SK-N-SH treated with all-trans-retinoic acid at 6 μM for 48 hours (cell line): Measurements from ENCODE around the gene FNDC11.
"Not testable (repeated sequence)": the region's sequence is repeated elsewhere in the genome, so short reads cannot be mapped to it uniquely, and the experiment has no call there.

ENCODE experiments used
- ATAC-seq: fragments of 200-7000 bp; cut with Tn5 transposase; 3 replicates; pipeline ENCODE4 v1.9.1; 2020; ENCODE audit warnings: mild to moderate bottlenecking, moderate library complexity
- ARNTL ChIP-seq: fragments of 450-650 bp; formaldehyde crosslinking; IDR thresholded peaks from 2 replicates; pipeline ENCODE4 v1.5.0; 2020; ENCODE audit warnings: low read depth, mild to moderate bottlenecking, moderate library complexity, borderline replicate concordance
- BACH2 ChIP-seq: fragments of 250-450 bp; sonication (Bioruptor Pico); IDR thresholded peaks from 2 replicates; pipeline ENCODE4 v1.9.0; 2021; ENCODE audit warnings: mild to moderate bottlenecking, borderline replicate concordance
- GLIS3 ChIP-seq: fragments of 250-450 bp; sonication (Bioruptor Pico); IDR thresholded peaks from 2 replicates; pipeline ENCODE4 v1.5.0; 2020; ENCODE audit warnings: mild to moderate bottlenecking, moderate library complexity
- ISL1 ChIP-seq: fragments of 250-450 bp; sonication (Bioruptor Pico); IDR thresholded peaks from 2 replicates; pipeline ENCODE4 v2.1.2; 2022; ENCODE audit warnings: mild to moderate bottlenecking, moderate library complexity
- OSR1 ChIP-seq: fragments of 250-450 bp; sonication (Bioruptor Pico); IDR thresholded peaks from 2 replicates; pipeline ENCODE4 v1.8.0; 2022; ENCODE audit warnings: moderate library complexity, mild to moderate bottlenecking, inconsistent platforms
- PATZ1 ChIP-seq: fragments of 250-450 bp; sonication (Bioruptor Pico); IDR thresholded peaks from 2 replicates; pipeline ENCODE4 v1.8.0; 2020; ENCODE audit warnings: mild to moderate bottlenecking, moderate library complexity, borderline replicate concordance
- POU6F1 ChIP-seq: fragments of 250-450 bp; sonication (Bioruptor Pico); IDR thresholded peaks from 2 replicates; pipeline ENCODE4 v1.8.0; 2021; ENCODE audit warnings: low read depth, mild to moderate bottlenecking, moderate library complexity, borderline replicate concordance
- PPARA ChIP-seq: fragments of 250-450 bp; sonication (Bioruptor Pico); IDR thresholded peaks from 2 replicates; pipeline ENCODE4 v1.5.0; 2020; ENCODE audit warnings: mild to moderate bottlenecking, borderline replicate concordance
- RARB ChIP-seq: fragments of 250-450 bp; sonication (Bioruptor Pico); IDR thresholded peaks from 2 replicates; pipeline ENCODE4 v1.8.0; 2021; ENCODE audit warnings: mild to moderate bottlenecking, moderate library complexity
- SNAI2 ChIP-seq: fragments of 250-450 bp; sonication (Bioruptor Pico); IDR thresholded peaks from 2 replicates; pipeline ENCODE4 v1.5.0; 2020; ENCODE audit warnings: mild to moderate bottlenecking, moderate library complexity
- TCF4 ChIP-seq: fragments of 250-450 bp; sonication (Bioruptor Pico); IDR thresholded peaks from 2 replicates; pipeline ENCODE4 v1.8.0; 2021; ENCODE audit warnings: mild to moderate bottlenecking, moderate library complexity, borderline replicate concordance
- TSHZ2 ChIP-seq: fragments of 250-450 bp; sonication (Bioruptor Pico); IDR thresholded peaks from 2 replicates; pipeline ENCODE4 v1.5.0; 2020; ENCODE audit warnings: mild to moderate bottlenecking, moderate library complexity
- ZC3H10 ChIP-seq: fragments of 250-450 bp; sonication (Bioruptor Pico); IDR thresholded peaks from 2 replicates; pipeline ENCODE4 v1.5.1; 2021; ENCODE audit warnings: mild to moderate bottlenecking, moderate library complexity
- ZFP3 ChIP-seq: fragments of 250-450 bp; sonication (Bioruptor Pico); IDR thresholded peaks from 2 replicates; pipeline ENCODE4 v1.5.0; 2020; ENCODE audit warnings: mild to moderate bottlenecking, moderate library complexity
- ZFP30 ChIP-seq: fragments of 450-650 bp; formaldehyde crosslinking; IDR thresholded peaks from 2 replicates; pipeline ENCODE4 v1.5.0; 2022; ENCODE audit warnings: mild to moderate bottlenecking, moderate library complexity
- ZNF565 ChIP-seq: fragments of 450-650 bp; formaldehyde crosslinking; conservative IDR thresholded peaks from 2 replicates; pipeline ENCODE4 v1.5.0; 2020; ENCODE audit warnings: low read depth, mild to moderate bottlenecking, moderate library complexity
- ZNF70 ChIP-seq: fragments of 450-650 bp; formaldehyde crosslinking; IDR thresholded peaks from 2 replicates; pipeline ENCODE4 v1.5.0; 2020; ENCODE audit warnings: mild to moderate bottlenecking, moderate library complexity
- ZNF8 ChIP-seq: fragments of 450-650 bp; formaldehyde crosslinking; IDR thresholded peaks from 2 replicates; pipeline ENCODE4 v1.5.0; 2020; ENCODE audit warnings: mild to moderate bottlenecking, moderate library complexity
- TF ChIP-seq, protein P1 (sequence below): fragments of 250-450 bp; sonication (Bioruptor Pico); IDR thresholded peaks from 2 replicates; pipeline ENCODE4 v1.5.1; 2020; ENCODE audit warnings: low read depth, mild to moderate bottlenecking, moderate library complexity

Gene FNDC11

GRCh38 chr20:63508072-63508768 is 45.7 kb upstream of the FNDC11 start:
- TF ChIP-seq ZC3H10 (CRISPR knock-in tag) (no peak), TCF4 (CRISPR knock-in tag) (no peak), OSR1 (no peak), BACH2 (CRISPR knock-in tag) (no peak), ARNTL (CRISPR knock-in tag) (no peak), ZFP30 (no peak), TSHZ2 (CRISPR knock-in tag) (no peak), ZNF70 (CRISPR knock-in tag) (no peak), SNAI2 (no peak), POU6F1 (no peak), ZNF8 (no peak), ZFP3 (CRISPR knock-in tag) (no peak), RARB (no peak), ZNF565 (CRISPR knock-in tag) (no peak), PATZ1 (no peak), GLIS3 (CRISPR knock-in tag) (no peak)
- TF ChIP-seq, protein P1, sequence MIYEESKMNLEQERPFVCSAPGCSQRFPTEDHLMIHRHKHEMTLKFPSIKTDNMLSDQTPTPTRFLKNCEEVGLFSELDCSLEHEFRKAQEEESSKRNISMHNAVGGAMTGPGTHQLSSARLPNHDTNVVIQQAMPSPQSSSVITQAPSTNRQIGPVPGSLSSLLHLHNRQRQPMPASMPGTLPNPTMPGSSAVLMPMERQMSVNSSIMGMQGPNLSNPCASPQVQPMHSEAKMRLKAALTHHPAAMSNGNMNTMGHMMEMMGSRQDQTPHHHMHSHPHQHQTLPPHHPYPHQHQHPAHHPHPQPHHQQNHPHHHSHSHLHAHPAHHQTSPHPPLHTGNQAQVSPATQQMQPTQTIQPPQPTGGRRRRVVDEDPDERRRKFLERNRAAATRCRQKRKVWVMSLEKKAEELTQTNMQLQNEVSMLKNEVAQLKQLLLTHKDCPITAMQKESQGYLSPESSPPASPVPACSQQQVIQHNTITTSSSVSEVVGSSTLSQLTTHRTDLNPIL (CRISPR knock-in tag), result no peak
- TF ChIP-seq, all 23 proteins: peak for 0
- no peak for ATAC-seq

DNA sequence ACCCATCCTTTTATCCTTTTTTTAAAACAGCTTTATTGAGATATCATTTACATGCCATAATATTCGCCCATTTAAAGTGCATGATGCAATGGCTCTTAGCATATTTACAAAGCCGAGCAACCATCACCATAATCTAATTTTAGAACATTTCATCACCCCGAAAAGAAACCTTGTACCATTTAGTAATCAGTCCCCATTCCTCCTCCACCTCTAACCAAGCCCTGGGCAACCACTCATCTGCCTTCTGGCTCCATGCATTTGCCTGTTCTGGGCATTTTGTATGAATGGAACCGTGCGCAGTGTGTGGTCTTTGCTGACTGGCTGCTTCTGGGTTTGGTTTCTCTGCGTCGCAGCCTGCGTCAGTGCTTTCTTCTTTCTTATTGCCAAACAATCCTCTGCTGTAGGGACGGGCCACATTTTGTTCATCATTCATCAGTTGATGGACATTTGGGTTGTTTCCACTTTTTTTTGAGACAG is 44.8 kb upstream of the FNDC11 start:
- TF ChIP-seq ZC3H10 (CRISPR knock-in tag), result no peak
- TF ChIP-seq ZNF70 (CRISPR knock-in tag), result no peak
- no peak for TF ChIP-seq POU6F1
- ATAC-seq, result no peak

DNA sequence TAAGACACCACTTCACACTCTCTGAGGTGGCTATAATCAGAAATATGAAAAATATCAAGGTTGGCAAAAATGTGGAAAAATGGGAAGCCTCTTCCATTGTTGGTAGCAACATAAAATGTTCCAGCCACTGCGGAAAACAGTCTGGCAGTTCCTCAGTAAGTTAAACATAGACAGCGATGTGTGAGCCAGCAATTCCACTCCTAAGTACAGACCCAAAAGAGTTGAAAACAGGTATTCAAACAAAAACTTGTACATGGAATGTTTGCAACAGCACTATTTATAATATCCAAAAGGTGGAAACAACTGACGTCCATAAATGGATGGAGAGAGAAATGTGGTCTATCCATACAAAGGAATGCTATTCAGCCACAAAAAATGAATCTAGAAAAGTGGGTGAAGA is 40.8 kb upstream of the FNDC11 start:
- ATAC-seq, result no peak
- TF ChIP-seq ISL1 (CRISPR knock-in tag) (no peak), PPARA (no peak), ZFP30 (no peak), ZNF8 (no peak), ZC3H10 (CRISPR knock-in tag) (no peak), OSR1 (no peak)

DNA sequence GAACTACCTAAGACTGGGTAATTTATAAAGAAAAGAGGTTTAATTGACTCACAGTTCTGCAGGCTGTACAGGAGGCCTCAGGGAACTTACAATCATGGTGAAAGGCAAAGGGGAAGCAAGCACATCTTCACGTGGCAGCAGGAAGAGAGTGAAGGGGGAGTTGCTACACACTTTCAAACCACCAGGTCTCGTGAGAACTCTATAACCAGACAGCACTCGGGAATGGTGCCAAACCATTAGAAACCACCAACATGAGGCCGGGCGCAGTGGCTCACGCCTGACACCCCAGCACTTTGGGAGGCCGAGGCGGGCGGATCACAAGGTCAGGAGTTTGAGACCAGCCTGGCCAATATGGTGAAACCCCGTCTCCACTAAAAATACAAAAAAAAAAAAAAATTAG is 39.4 kb upstream of the FNDC11 start:
- not testable (repeated sequence) for ATAC-seq
